ENCODE measurements around the gene SMOC1.

The SMOC1 gene

DNA sequence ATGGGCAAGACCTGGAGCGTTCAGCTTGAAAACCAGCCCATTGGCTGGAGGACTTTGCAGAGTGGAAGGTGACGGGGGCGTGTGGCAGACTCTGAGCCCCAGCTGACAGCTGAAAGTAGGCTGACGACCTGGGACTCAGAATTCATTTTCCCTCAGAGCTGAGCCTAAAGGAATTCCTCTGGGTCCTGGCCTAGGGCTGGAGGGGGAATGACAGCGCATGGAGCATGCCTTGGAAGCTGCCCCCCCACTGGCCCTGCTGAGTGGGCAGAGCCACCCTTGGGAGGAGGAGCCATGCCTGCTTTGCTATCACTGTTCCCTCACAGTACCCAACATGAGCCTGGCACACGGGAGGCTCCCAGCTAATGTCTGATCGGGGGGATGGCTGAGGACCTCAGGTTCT is 25.4 kb upstream of the SMOC1 start:
- intact Hi-C loops (cut with micrococcal nuclease) = no loop called here
- no peak overlapping the region for H3K4me3 Mint-ChIP-seq
- H3K27me3 Mint-ChIP-seq = peaks cover 11% of the 10 kb centered on the region
- no peaks in the 10 kb centered on the region for H3K4me1 Mint-ChIP-seq (ENCODE audit: low read depth)
- no peak overlapping the region for H3K27ac Mint-ChIP-seq
- H3K9me3 Mint-ChIP-seq = no peaks in the 10 kb centered on the region
- no peaks in the 10 kb centered on the region for H3K36me3 Mint-ChIP-seq (ENCODE audit: low read depth)

DNA sequence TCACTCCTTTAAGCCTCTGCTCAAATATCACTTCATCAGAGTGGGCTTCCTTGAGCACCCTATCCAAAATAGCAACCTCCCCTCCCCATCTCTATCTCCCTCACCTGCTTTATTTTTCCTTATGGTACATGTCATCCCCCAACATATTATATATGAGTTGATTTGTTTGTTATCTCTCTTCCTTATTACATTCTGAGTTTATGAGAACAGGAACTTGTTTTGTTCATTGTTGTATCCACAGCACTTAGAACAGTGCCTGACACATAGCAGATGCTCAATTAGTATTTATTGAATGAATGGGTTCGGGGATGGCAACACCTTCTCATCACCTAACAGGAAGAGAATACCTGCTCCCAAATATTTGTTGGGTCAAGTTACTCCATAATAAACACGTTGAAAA is 24.6 kb upstream of the SMOC1 start:
- peaks cover 7% of the 10 kb centered on the region for H3K27me3 Mint-ChIP-seq
- intact Hi-C loops (cut with micrococcal nuclease) = no loop called here
- no peaks in the 10 kb centered on the region for H3K9me3 Mint-ChIP-seq
- no peaks in the 10 kb centered on the region for H3K4me1 Mint-ChIP-seq (ENCODE audit: low read depth)
- H3K4me3 Mint-ChIP-seq = no peak overlapping the region
- H3K27ac Mint-ChIP-seq = no peak overlapping the region
- no peaks in the 10 kb centered on the region for H3K36me3 Mint-ChIP-seq (ENCODE audit: low read depth)

DNA sequence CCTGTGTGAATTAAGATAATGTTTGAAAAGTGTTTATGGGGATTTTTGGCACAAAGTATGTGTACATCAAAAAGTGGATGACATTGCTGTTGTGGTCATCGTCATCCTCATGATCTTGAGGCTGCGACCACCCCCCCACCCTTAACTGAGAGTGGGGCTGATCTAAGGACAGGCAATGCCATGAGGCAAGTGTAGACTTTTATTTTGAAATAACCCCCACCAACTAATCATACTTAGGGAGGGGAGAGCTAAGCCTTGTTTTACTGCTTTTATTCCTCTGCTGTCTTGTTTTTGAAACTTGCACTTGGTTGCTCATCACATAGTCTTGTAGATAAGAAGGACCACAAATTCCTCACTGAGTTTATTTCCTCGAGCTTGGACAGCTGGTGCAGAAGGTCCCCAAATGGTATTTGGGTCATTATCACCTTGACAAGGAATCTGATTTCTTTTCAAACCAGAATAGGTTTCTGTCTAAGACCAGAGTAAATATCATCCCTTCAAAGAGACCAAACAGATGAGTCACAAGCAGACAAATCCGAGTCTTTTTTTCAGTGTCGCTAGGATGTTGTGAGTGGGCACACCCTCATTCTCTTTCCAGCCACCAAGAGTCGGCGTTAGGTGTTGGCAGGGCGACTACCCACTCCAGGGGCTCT is 23.9 kb upstream of the SMOC1 start:
- H3K4me3 Mint-ChIP-seq = no peak overlapping the region
- H3K36me3 Mint-ChIP-seq (ENCODE audit: low read depth) = no peaks in the 10 kb centered on the region
- intact Hi-C loops (cut with micrococcal nuclease) = no loop called here
- H3K9me3 Mint-ChIP-seq = no peaks in the 10 kb centered on the region
- H3K4me1 Mint-ChIP-seq (ENCODE audit: low read depth) = no peaks in the 10 kb centered on the region
- no peak overlapping the region for H3K27ac Mint-ChIP-seq
- peaks cover 2% of the 10 kb centered on the region for H3K27me3 Mint-ChIP-seq

DNA sequence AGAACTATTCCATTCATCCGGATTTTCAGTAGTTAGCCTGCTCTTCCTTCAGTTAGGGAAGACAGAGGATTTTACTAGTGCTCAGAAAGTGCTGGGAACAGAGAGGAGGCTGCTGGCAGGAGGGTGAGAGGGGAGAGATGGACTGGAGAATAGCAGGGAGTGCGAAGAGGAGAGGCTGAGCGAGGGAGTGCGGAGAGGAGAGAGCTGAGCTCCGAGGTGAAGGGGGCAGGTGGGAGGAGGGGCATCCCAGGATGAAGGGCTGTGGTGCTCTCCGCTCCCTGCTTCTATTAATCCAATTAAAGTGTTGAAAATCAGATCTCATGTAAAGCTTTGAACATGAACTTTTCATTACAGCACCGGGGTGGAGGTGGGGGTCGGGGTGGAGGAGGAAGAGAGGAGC is 20.4 kb upstream of the SMOC1 start:
- Mint-ChIP-seq H3K36me3 (ENCODE audit: low read depth) (no peaks in the 10 kb centered on the region), H3K9me3 (no peaks in the 10 kb centered on the region), H3K4me1 (ENCODE audit: low read depth) (no peaks in the 10 kb centered on the region), H3K27ac (no peak overlapping the region), H3K4me3 (no peak overlapping the region), H3K27me3 (peaks cover 2% of the 10 kb centered on the region)
- intact Hi-C loops (cut with micrococcal nuclease) = no loop called here

DNA sequence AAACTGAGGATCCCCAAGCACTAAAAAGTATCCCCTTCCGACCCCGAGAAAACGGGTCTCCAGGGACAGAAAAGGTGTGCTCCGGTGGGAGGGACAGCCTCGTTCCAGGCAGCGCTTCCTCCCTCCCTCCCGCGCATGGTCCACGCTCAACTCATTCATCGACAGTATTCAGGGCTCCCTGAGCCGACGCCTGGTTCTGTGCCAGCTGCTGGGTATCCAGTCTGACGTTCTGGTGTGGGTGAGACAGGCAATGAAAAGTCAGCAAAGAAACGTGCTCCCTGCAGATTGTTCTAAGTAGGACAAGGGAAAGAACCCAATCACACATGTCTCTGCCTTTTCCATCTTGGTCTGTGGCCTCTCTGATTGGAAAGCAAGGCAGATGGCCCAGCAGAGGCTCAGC is 19.6 kb upstream of the SMOC1 start:
- Mint-ChIP-seq H3K4me1 (ENCODE audit: low read depth) (no peaks in the 10 kb centered on the region), H3K36me3 (ENCODE audit: low read depth) (no peaks in the 10 kb centered on the region), H3K27ac (no peak overlapping the region), H3K27me3 (peaks cover 6% of the 10 kb centered on the region), H3K9me3 (peaks cover 4% of the 10 kb centered on the region), H3K4me3 (no peak overlapping the region)
- intact Hi-C loops (cut with micrococcal nuclease) = no loop called here

DNA sequence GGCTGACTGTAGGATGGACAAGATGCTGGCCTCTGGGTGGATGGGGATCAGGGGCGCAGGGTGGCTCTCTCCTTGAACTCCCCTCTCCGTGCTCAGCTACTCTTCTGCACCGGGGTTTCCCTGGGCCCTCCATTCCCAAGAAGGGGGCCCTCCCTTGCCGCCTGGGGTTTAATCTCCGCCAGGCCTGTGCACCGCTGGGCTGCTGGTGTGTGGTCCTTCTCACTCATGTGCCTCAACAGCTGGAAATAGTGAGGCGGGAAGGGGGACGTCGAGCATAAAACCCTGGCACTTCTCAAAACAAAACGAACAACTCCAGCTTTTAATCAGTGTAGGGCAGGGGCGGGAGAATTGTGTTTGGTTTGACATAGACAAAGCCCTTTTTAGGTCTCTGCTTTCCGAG is 19.0 kb upstream of the SMOC1 start:
- no peak overlapping the region for H3K4me3 Mint-ChIP-seq
- H3K9me3 Mint-ChIP-seq = peaks cover 8% of the 10 kb centered on the region
- H3K27me3 Mint-ChIP-seq = peaks cover 6% of the 10 kb centered on the region
- no peaks in the 10 kb centered on the region for H3K36me3 Mint-ChIP-seq (ENCODE audit: low read depth)
- intact Hi-C loops (cut with micrococcal nuclease) = no loop called here
- H3K4me1 Mint-ChIP-seq (ENCODE audit: low read depth) = no peaks in the 10 kb centered on the region
- H3K27ac Mint-ChIP-seq = no peak overlapping the region

DNA sequence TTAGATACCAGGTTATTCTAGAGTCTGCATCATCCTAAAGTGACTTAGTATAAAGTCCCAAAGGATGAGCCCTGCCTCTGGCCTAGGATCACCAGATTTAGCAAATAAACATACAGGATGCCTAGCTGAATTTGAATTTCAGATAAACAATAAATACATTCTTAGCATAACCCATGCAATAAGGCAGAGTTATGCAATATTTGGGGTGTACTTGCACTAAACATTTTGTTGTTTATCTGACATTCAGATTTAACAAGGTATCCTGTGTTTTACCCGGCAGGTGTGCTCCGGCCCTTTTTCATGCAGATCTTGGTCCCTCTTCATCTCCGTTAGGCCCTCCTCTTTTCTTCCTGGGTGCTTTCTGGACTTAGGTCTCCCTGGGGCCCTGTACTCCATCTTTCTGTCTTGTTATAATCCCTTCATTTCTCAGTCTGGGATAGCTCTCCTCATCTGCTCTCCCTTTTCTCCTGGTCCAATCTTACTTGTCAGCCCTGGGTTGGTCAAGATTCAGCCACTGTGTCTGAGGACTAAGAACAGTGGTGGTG is 18.1 kb upstream of the SMOC1 start:
- Mint-ChIP-seq H3K4me1 (ENCODE audit: low read depth) (no peaks in the 10 kb centered on the region), H3K36me3 (ENCODE audit: low read depth) (no peaks in the 10 kb centered on the region), H3K27ac (no peak overlapping the region), H3K4me3 (no peak overlapping the region), H3K27me3 (peaks cover 6% of the 10 kb centered on the region), H3K9me3 (peaks cover 8% of the 10 kb centered on the region)
- intact Hi-C loops (cut with micrococcal nuclease) = no loop called here

DNA sequence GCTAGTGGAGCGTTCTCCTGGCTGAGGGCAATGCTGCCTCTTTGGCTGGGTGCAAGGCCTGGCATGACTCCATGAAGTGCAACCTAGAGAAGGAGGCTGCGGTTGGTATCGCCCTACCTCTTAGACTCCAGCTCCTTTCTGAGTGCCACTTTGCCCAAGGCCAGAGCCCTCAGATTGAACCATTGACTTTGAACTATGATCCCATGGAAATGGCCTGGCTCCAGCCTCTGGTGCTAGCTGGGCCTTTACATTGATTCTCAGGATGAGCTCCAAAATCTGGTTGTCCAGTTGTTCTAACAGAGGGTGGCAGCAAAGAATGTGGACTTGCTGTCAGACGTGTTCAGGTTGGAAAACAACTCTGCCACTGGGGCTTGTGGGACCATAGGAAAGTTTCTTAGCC is 16.1 kb upstream of the SMOC1 start:
- intact Hi-C loops (cut with micrococcal nuclease) = no loop called here
- H3K4me1 Mint-ChIP-seq (ENCODE audit: low read depth) = no peaks in the 10 kb centered on the region
- H3K9me3 Mint-ChIP-seq = peaks cover 8% of the 10 kb centered on the region
- H3K36me3 Mint-ChIP-seq (ENCODE audit: low read depth) = no peaks in the 10 kb centered on the region
- H3K4me3 Mint-ChIP-seq = no peak overlapping the region
- peaks cover 6% of the 10 kb centered on the region for H3K27me3 Mint-ChIP-seq
- no peak overlapping the region for H3K27ac Mint-ChIP-seq

DNA sequence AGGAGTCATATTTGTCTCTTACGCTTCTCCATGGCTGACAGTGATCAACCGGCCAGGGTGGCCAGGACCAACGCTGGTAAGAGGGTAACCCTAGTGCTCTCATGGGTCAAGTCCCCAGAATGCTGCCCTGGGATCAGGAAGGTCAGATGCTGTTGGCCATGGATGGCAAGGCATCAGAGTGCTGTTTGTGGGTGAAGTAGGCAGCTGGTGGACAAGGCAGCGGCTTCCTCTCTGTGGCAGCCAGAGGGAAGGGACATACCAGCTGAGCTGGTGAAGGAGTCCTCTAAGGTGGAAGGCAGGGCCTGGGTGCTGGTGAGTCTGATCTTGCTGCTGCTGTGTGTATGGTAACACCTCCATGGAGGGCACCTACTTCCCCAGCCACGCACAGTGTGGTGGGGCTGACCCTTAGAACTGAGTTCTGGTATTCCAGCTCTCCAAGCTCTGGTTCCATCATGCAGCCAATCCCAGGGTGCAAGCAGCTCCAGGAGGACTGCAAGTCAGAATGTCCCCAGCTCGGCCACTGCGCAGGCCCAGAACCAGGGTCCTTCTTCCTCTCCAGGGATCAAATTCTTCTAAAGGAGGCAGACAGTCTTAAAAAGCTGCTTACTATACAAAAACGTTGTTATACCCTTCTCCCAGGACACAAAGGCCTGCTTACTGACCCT is 13.4 kb upstream of the SMOC1 start:
- Mint-ChIP-seq H3K36me3 (ENCODE audit: low read depth) (no peaks in the 10 kb centered on the region), H3K4me3 (no peak overlapping the region), H3K4me1 (ENCODE audit: low read depth) (no peaks in the 10 kb centered on the region), H3K9me3 (peaks cover 8% of the 10 kb centered on the region), H3K27me3 (peaks cover 4% of the 10 kb centered on the region), H3K27ac (no peak overlapping the region)
- intact Hi-C loops (cut with micrococcal nuclease) = no loop called here

DNA sequence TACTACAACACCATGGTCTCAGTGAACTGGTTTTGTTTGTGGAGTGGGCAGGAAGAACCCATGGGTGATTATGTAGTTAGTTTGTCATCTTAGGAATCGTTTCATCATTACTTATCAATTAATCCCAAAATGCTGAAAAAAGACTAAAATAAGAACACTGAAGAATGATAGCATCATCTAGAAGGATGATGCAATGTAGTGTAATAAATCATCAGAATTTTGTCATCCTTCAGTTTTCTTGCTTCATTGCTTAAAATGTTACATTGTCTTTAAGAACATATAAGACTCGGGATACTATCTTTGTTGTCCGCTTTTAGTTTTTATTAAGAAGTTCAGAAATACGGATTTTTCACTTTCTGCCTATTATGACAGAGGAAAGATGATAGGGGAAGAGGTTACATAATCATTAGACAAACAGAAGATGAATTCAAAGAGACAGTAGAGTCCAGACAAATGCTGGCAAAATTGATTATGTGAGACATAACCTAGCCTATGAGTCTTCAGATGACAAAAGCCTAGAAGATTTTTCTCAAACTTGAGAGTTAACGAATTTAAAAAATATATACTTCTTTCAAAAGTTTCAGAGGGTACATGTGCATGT is 10.8 kb upstream of the SMOC1 start:
- no peaks in the 10 kb centered on the region for H3K4me1 Mint-ChIP-seq (ENCODE audit: low read depth)
- intact Hi-C loops (cut with micrococcal nuclease) = no loop called here
- no peak overlapping the region for H3K4me3 Mint-ChIP-seq
- no peak overlapping the region for H3K27ac Mint-ChIP-seq
- peaks cover 4% of the 10 kb centered on the region for H3K27me3 Mint-ChIP-seq
- peaks cover 8% of the 10 kb centered on the region for H3K9me3 Mint-ChIP-seq
- no peaks in the 10 kb centered on the region for H3K36me3 Mint-ChIP-seq (ENCODE audit: low read depth)

DNA sequence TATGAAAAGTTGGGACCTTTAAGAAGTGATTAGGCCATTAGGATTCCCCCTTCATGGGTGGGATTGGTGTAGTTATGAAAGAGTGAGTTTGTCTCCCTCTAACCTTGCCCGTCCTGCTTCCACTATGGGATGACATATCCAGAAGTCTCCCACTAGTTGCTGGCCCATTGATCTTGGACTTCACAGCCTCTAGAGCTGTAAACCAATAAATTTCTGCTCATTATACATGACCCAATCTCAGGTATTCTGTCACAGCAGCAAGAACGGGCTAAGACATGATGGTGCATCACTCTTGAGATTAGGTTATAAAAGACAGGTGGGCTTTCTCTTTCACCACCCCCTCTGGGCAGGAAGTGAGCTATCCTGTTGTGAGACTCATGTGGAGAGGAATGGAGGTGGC is 8.6 kb upstream of the SMOC1 start:
- H3K27ac Mint-ChIP-seq = no peak overlapping the region
- H3K36me3 Mint-ChIP-seq (ENCODE audit: low read depth) = no peaks in the 10 kb centered on the region
- H3K4me3 Mint-ChIP-seq = no peak overlapping the region
- no peaks in the 10 kb centered on the region for H3K27me3 Mint-ChIP-seq
- H3K4me1 Mint-ChIP-seq (ENCODE audit: low read depth) = no peaks in the 10 kb centered on the region
- H3K9me3 Mint-ChIP-seq = no peaks in the 10 kb centered on the region
- intact Hi-C loops (cut with micrococcal nuclease) = no loop called here

DNA sequence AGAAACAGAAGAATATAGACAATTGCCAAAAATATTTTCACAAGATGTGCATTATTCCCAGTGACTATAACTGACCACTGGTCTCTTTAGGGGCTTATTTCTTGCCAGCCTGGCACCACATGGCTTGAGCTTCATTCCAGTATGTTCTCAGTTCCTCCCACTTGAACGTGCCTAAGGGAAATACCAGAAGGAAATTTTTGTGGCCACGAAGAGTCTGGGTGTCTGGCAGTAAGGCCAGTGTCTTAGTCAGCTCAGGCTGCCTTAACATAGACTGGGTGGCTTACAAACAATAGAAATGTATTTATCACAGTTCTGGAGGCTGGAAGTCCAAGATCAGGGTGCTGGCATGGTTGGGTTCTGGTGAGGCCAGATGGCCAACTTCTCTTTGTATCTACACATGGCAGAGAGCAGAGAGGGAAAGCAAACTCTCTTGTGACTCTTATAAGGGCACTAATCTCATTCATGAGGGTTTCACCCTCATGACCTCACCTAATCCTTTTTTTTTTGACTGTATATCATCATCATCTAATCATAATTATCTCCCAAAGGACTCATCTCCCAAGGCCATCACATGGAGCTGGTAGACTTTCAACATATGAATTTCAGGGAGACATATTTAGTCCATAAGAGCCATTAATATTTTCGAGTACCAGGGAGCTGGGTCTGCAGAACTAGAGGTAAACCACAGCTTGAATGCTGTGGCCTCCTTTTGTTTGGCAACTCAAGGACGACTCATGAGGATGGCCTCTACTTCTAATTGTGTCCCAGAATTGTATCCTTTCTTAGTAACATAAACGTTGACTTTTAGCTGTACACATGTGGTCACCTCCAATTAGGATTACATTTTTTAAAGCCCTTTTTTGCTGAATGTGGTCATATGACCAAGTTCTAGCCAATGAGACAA is 5.1 kb upstream of the SMOC1 start:
- no peaks in the 10 kb centered on the region for H3K9me3 Mint-ChIP-seq
- H3K27ac Mint-ChIP-seq = no peak overlapping the region
- H3K27me3 Mint-ChIP-seq = peaks cover 15% of the 10 kb centered on the region
- H3K4me3 Mint-ChIP-seq = no peak overlapping the region
- intact Hi-C loops (cut with micrococcal nuclease) = no loop called here
- no peaks in the 10 kb centered on the region for H3K36me3 Mint-ChIP-seq (ENCODE audit: low read depth)
- H3K4me1 Mint-ChIP-seq (ENCODE audit: low read depth) = no peaks in the 10 kb centered on the region

DNA sequence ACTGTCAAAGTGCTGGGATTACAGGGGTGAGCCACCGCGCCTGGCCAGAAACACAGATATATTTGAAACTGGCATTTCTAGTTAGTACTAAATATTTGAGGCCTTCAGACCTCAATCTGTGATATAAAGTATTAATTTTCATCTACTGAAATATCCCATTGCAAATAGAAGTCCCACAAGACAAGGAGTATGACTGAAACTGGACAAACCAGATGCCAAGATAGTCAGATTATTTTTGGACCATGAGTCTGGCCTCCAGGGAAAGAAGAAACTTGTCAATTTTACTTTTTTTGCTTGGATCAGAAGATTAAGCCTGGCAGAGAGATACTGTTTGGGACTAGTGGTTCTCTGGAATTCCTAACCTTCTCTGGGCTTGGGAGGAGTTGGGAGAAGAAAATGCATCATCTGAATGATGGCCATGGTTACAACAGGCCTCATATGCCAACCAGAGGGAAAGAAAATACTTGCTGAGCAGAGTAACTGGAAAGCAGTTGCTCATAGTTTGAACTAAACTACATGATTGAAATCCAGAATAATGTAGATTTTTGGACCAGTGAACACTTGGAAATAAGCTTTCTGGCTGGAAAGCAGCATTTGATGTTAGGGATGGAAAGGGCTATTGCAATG is 2.9 kb upstream of the SMOC1 start:
- Mint-ChIP-seq H3K27ac (no peak overlapping the region), H3K27me3 (peaks cover 37% of the 10 kb centered on the region), H3K36me3 (ENCODE audit: low read depth) (no peaks in the 10 kb centered on the region), H3K4me3 (no peak overlapping the region), H3K4me1 (ENCODE audit: low read depth) (no peaks in the 10 kb centered on the region), H3K9me3 (no peaks in the 10 kb centered on the region)
- intact Hi-C loops (cut with micrococcal nuclease) = no loop called here
